ENCODE data around the gene USP49. TPM values are rescaled to one million over a fixed set of nuclear protein-coding genes. Genes with fewer than 3 reads are reported as not detected.

The USP49 gene
- total RNA-seq, 4 donors from 2014 or later, result 6.5 to 13.8 (median 8.8) TPM

DNA sequence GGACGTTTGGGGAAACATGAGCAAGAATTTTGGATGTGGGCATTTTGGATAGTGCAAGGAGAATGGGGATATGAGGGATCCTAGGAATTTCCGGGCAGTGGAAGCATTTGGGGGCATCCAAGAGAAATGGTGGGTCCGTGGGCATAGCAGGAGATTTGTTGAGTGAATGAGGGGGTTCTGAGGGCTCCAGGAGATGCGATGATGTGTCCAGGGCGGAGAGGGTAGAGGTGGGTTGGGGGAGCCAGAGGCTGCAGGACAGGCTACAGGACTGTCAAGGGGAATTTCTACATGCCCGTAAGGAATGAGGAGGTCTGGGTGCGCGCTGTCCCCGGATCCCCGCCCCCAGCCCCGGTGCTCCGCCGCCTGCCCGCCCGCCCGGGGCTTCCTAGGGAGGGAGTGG, 115.8 kb downstream of the USP49 start:
- Histone ChIP-seq H3K36me3 (peaks cover 0 to 33% (median 0%) of the 10 kb centered on the region in 3 donors), H3K27ac (peak overlapping the region in 3 of 4 donors; percentile 36 to 91 (median 60)), H3K9me3 (no peaks in the 10 kb centered on the region), H3K27me3 (no peaks in the 10 kb centered on the region), H3K4me3 (peak overlapping the region; percentile 58 to 89 (median 61)), H3K4me1 (peaks cover 0 to 53% (median 18%) of the 10 kb centered on the region in 4 donors)
- 1 to 2% methylated on average over 12 to 16 of the region's 16 CpGs for WGBS, 2 donors
- TF ChIP-seq, protein P1, sequence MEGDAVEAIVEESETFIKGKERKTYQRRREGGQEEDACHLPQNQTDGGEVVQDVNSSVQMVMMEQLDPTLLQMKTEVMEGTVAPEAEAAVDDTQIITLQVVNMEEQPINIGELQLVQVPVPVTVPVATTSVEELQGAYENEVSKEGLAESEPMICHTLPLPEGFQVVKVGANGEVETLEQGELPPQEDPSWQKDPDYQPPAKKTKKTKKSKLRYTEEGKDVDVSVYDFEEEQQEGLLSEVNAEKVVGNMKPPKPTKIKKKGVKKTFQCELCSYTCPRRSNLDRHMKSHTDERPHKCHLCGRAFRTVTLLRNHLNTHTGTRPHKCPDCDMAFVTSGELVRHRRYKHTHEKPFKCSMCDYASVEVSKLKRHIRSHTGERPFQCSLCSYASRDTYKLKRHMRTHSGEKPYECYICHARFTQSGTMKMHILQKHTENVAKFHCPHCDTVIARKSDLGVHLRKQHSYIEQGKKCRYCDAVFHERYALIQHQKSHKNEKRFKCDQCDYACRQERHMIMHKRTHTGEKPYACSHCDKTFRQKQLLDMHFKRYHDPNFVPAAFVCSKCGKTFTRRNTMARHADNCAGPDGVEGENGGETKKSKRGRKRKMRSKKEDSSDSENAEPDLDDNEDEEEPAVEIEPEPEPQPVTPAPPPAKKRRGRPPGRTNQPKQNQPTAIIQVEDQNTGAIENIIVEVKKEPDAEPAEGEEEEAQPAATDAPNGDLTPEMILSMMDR (IDR thresholded peaks at IDR 0.05), result no peak
- no peak for TF ChIP-seq EP300 (IDR thresholded peaks at IDR 0.05)
- no peak for TF ChIP-seq POLR2A (IDR thresholded peaks at IDR 0.05)
- DNase-seq (ENCODE audit: low spot score in 2 of 2), result no peak

DNA sequence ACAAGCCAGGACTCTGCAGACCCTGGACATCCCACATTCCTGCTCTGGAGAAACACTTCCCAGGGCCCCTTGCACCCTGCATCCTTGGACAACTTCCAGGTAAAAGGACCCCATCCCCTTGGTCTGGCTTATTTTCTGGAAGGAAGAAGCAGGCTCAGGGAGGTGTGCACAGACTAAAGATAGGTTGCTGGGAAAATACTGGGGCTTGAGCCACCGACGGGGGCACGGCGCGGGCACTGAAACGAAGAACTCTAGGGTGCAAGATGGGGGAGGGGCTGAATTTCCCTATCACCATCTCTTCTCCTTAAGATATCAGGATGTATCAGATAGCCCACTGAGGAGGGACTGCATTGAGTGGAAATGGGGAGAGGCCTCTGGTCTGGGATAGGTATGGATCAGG, 116.3 kb downstream of the USP49 start:
- peak overlapping the region in 2 of 4 donors; percentile 60 to 91 for H3K27ac ChIP-seq
- no peak for DNase-seq (ENCODE audit: low spot score in 2 of 2)
- H3K27me3 ChIP-seq, result no peaks in the 10 kb centered on the region
- TF ChIP-seq EP300 (IDR thresholded peaks at IDR 0.05) (no peak), POLR2A (IDR thresholded peaks at IDR 0.05) (no peak)
- TF ChIP-seq, protein P1 (IDR thresholded peaks at IDR 0.05), result no peak
- no peaks in the 10 kb centered on the region for H3K9me3 ChIP-seq
- peak overlapping the region; percentile 58 to 89 (median 61) for H3K4me3 ChIP-seq
- peaks cover 0 to 48% (median 17%) of the 10 kb centered on the region in 4 donors for H3K4me1 ChIP-seq
- whole genome bisulfite sequencing, 2 donors, result 19 to 38% methylated on average over 6 of the region's 6 CpGs
- H3K36me3 ChIP-seq, result peaks cover 0 to 37% (median 0%) of the 10 kb centered on the region in 3 donors

DNA sequence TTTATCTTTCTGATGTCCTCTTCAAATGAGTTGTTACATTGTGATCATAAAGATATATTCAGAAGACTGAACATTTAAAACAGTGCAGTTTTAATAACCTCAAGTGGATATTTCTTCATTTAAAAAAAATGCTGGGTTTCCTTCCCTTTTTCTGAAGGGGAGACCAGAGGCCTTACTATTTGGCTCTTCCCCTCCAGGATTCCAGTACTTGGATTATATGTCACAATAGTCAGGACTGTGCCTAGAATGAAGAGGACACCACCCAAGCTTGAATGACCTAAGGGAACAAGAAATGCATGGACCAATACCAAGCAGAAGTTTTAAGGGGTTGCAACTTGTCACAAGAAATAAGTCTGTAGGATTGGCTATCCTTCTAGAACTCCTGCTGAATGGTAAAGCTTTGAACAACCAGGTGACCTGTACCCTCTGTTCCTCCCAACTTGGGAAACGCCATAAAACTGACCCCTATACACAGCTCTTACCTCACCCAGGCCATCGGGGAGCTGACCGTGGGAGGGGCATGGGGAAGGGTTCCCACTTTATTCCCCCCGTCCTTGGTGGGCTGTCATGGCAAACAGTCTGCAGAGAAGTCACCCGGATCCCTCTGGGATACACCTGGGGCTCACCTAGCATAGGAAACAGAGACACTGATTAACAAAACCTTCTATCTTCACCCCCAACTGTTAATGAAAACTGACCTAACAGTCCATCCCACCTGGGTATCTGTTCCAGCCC, 117.5 kb downstream of the USP49 start:
- TF ChIP-seq POLR2A (IDR thresholded peaks at IDR 0.05), result no peak
- Histone ChIP-seq H3K4me1 (peaks cover 0 to 36% (median 17%) of the 10 kb centered on the region in 4 donors), H3K4me3 (no peak overlapping the region), H3K36me3 (peaks cover 0 to 46% (median 0%) of the 10 kb centered on the region in 3 donors), H3K9me3 (no peaks in the 10 kb centered on the region), H3K27ac (no peak overlapping the region), H3K27me3 (no peaks in the 10 kb centered on the region)
- 91 to 94% methylated on average over 5 of the region's 5 CpGs for WGBS, 2 donors
- no peak for DNase-seq (ENCODE audit: low spot score in 2 of 2)

DNA sequence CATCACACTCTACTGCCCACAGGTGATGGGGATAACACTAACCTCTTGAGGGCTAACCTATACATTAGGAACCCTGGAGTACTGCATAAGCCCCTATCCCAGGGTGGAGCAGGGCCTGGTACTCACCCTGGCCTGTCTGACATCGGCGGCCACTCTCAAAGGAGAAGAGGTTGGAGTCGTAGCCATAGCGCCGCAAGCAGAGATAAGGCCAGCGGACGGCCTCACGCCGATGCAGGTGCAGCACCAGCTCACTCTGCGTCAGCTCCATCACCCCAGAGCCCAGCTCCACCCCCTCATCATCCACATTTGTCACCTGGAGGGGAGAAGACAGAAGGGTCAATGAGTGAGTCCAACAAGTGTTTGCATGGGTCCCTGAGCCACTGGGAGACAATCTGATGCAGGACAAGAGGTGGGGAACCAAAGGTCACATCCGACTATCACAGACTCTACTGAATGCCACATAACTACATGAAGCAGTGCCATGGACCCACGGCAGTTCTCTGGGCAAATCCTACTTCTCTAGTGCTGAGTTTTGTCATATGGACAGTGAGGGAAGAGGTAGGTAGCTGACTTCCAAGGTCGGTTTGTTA, 119.8 kb downstream of the USP49 start:
- no peak overlapping the region for H3K27ac ChIP-seq
- H3K36me3 ChIP-seq, result peaks cover 0 to 70% (median 9%) of the 10 kb centered on the region in 3 donors
- H3K27me3 ChIP-seq, result no peaks in the 10 kb centered on the region
- 89 to 92% methylated on average over 11 to 13 of the region's 13 CpGs for whole genome bisulfite sequencing, 2 donors
- peaks cover 0 to 19% (median 8%) of the 10 kb centered on the region in 4 donors for H3K4me1 ChIP-seq
- no peak overlapping the region for H3K4me3 ChIP-seq
- DNase-seq (ENCODE audit: low spot score in 2 of 2), result no peak
- no peak for TF ChIP-seq EP300 (IDR thresholded peaks at IDR 0.05)
- TF ChIP-seq POLR2A (IDR thresholded peaks at IDR 0.05), result no peak
- TF ChIP-seq, protein P1 (IDR thresholded peaks at IDR 0.05), result no peak
- H3K9me3 ChIP-seq, result no peaks in the 10 kb centered on the region

- Histone ChIP-seq H3K27ac (no peak overlapping the region), H3K27me3 (no peaks in the 10 kb centered on the region), H3K4me3 (no peak overlapping the region), H3K36me3 (peaks cover 0 to 75% (median 9%) of the 10 kb centered on the region in 3 donors), H3K4me1 (peaks cover 0 to 19% (median 8%) of the 10 kb centered on the region in 4 donors), H3K9me3 (no peaks in the 10 kb centered on the region)
- DNase-seq (ENCODE audit: low spot score in 2 of 2), result no peak
- WGBS, 2 donors, result 89 to 90% methylated on average over 3 of the region's 3 CpGs
- TF ChIP-seq POLR2A (IDR thresholded peaks at IDR 0.05) (no peak), EP300 (IDR thresholded peaks at IDR 0.05) (no peak)
- TF ChIP-seq, protein P1 (IDR thresholded peaks at IDR 0.05), result no peak
These were observed 120.3 kb downstream of the USP49 start for GRCh38 chr6:41774841-41775240.
